HepG2 (cell line): ENCODE results near the gene DUOXA2. TPM values are rescaled to one million over a fixed set of nuclear protein-coding genes. Genes with fewer than 3 reads are reported as not detected.
A peak's percentile ranks its signal among the peaks of the same experiment; 100 is the strongest.
"Not testable (repeated sequence)": the region's sequence is repeated elsewhere in the genome, so short reads cannot be mapped to it uniquely, and the experiment has no call there.

Source experiments
- ATAC-seq: fragments of 200-7000 bp; cut with Tn5 transposase; 3 replicates; pipeline ENCODE4 v1.9.1; 2020; ENCODE audit warnings: mild to moderate bottlenecking, moderate library complexity
- BruUV-seq: library from RNA; stranded (reverse); fragments of 400-500 nt; replicated peaks from 2 replicates; lab custom pipeline; 2021; lab: Mats Ljungman, UMichigan
- CTCF ChIA-PET: fragments of 300-600 bp; formaldehyde crosslinking; extraction: SDS; loops from one replicate; lab custom pipeline; 2021; ENCODE audit warnings: low total read pairs, inconsistent platforms, low intra/inter-chr PET ratio; lab: Yijun Ruan, JAX
- POLR2A ChIA-PET: fragments of 350-600 bp; sonication (Branson Sonifier 250); formaldehyde crosslinking; loops from one replicate; lab custom pipeline; 2020; ENCODE audit warnings: antibody characterized with exemption, inconsistent platforms; lab: Yijun Ruan, JAX
- DNase-seq: peaks from one replicate; pipeline ENCODE4 v3.0.0-alpha.2; 2015; ENCODE audit warnings: low spot score
- FAIRE-seq: peaks from 3 replicates; lab custom pipeline; 2011; peaks lifted over from hg19 to GRCh38; lab: Jason Lieb, UNC
- H2AFZ ChIP-seq: one replicate; pipeline ENCODE4 v1.6.1; 2011; ENCODE audit warnings: low read length, inconsistent platforms
- H3K27ac ChIP-seq: fragments of 300-600 bp; 3 replicates; pipeline ENCODE4 v1.8.0; 2011; ENCODE audit warnings: mixed run types, mild to moderate bottlenecking, mixed read lengths, low read length, inconsistent platforms; ENCODE audit not compliant: insufficient read depth; ENCODE audit errors: extremely low read length
- H3K27me3 ChIP-seq, 2 experiments: fragments of 200-600 bp in 1 of 2; 2 replicates in 1 of 2; 3 replicates in 1 of 2; pipeline versions ENCODE4 v1.6.0 to v1.8.0; 2011; ENCODE audit warnings: low read length in 2 of 2, mild to moderate bottlenecking in 2 of 2, moderate library complexity in 2 of 2, inconsistent platforms in 1 of 2; ENCODE audit not compliant: insufficient read depth in 2 of 2, control insufficient read depth in 1 of 2
- H3K36me3 ChIP-seq, 2 experiments: fragments of 200-600 bp in 1 of 2; replicated peaks in 1 of 2; 2 replicates in 1 of 2; 3 replicates in 1 of 2; pipeline versions ENCODE4 v1.5.1 to v1.8.0; 2011; ENCODE audit warnings: low read length in 2 of 2, inconsistent platforms in 1 of 2; ENCODE audit not compliant: insufficient read depth in 2 of 2, control insufficient read depth in 1 of 2
- H3K4me1 ChIP-seq: 2 replicates; pipeline ENCODE4 v1.5.1; 2012; ENCODE audit warnings: low read length, inconsistent platforms; ENCODE audit not compliant: insufficient read depth
- H3K4me2 ChIP-seq: 2 replicates; pipeline ENCODE4 v1.6.0; 2011; ENCODE audit warnings: low read depth, low read length, inconsistent platforms
- H3K4me3 ChIP-seq, 3 experiments: fragments of 200-600 bp in 1 of 3; sonication (generic), shearing (Covaris generic) in 1 of 3; replicated peaks in 1 of 3; 2 replicates each; pipeline ENCODE4 v1.5.1; 2011 to 2016; ENCODE audit warnings: low read length in 3 of 3, inconsistent platforms in 2 of 3, low read depth in 2 of 3, mild to moderate bottlenecking in 2 of 3, control low read depth in 1 of 3, mixed read lengths in 1 of 3; ENCODE audit not compliant: insufficient read depth in 1 of 3
- H3K79me2 ChIP-seq: one replicate; pipeline ENCODE4 v1.6.1; 2011; ENCODE audit warnings: low read length, inconsistent platforms; ENCODE audit not compliant: insufficient read depth
- H3K9ac ChIP-seq: 2 replicates; pipeline ENCODE4 v1.6.0; 2011; ENCODE audit warnings: mild to moderate bottlenecking, low read depth, low read length, inconsistent platforms; ENCODE audit not compliant: insufficient read depth
- H3K9me3 ChIP-seq: 2 replicates; pipeline ENCODE4 v1.5.1; 2012; ENCODE audit warnings: mild to moderate bottlenecking, low read length
- H4K20me1 ChIP-seq: 2 replicates; pipeline ENCODE4 v1.6.0; 2011; ENCODE audit warnings: inconsistent platforms, mild to moderate bottlenecking, low read length, moderate library complexity; ENCODE audit not compliant: insufficient read depth
- ELF3 ChIP-seq: IDR thresholded peaks from 2 replicates; pipeline ENCODE4 v1.6.1; 2016; ENCODE audit warnings: missing genetic modification reagents, missing compliant biosample characterization
- GATAD2A ChIP-seq: IDR thresholded peaks from 2 replicates; pipeline ENCODE4 v1.6.1; 2016
- HNF4A ChIP-seq: sonication (generic); formaldehyde crosslinking; IDR thresholded peaks from 2 replicates; pipeline ENCODE4 v1.4.0; 2020; ENCODE audit warnings: missing genetic modification reagents
- NCOA2 ChIP-seq: sonication (generic); formaldehyde crosslinking; IDR thresholded peaks from 2 replicates; pipeline ENCODE4 v1.8.0; 2022; ENCODE audit warnings: inconsistent platforms
- RARA ChIP-seq: IDR thresholded peaks from 2 replicates; pipeline ENCODE4 v1.6.1; 2016; ENCODE audit warnings: missing genetic modification reagents, missing compliant biosample characterization
- WGBS: methylation state at CpG from one replicate; pipeline ENCODE4 v1.1.6; 2017; ENCODE audit warnings: low lambda C conversion rate; 5-methylcytosine and 5-hydroxymethylcytosine counted together
- in situ Hi-C: cut with HindIII; loops from 2 replicates; pipeline ENCODE4 v1.10.0; 2017; ENCODE audit warnings: low pct_unique_long_range_greater_than_20kb; ENCODE audit not compliant: extremely low pct_ligation_motif_present
- intact Hi-C: fragments of 100-400 bp; cut with micrococcal nuclease; formaldehyde crosslinking; loops from one replicate; pipeline ENCODE4 v1.10.0; 2022; ENCODE audit not compliant: unreplicated experiment
- polyA plus RNA-seq, 8 experiments: library from polyadenylated mRNA; depleted of rRNA in 3 of 8; stranded (reverse) in 7 of 8; unstranded in 1 of 8; fragments of >200 nt; fragmentation: Illumina TruSeq in 4 of 8; extraction: Trizol in 4 of 8; gene quantifications; 2 replicates each; pipeline versions ENCODE4 v1.2.1 to v1.2.3, GENCODE V29; 2011 to 2016; ENCODE audit warnings: low read depth in 4 of 8, missing spikeins in 1 of 8, mixed read lengths in 1 of 8; ENCODE audit not compliant: insufficient read depth in 1 of 8
- total RNA-seq, 5 experiments: library from RNA; depleted of rRNA; stranded (reverse); fragments of >200 nt; fragmentation: Illumina TruSeq; extraction: Trizol; gene quantifications; 2 replicates each; pipeline ENCODE4 v1.2.3, GENCODE V29; 2016; ENCODE audit warnings: low read depth in 1 of 5
- TF ChIP-seq, protein P1 (sequence below): IDR thresholded peaks from 2 replicates; pipeline ENCODE4 v1.4.0; 2020; ENCODE audit warnings: mild to moderate bottlenecking, missing genetic modification reagents

DUOXA2 gene
- total and polyA plus RNA-seq, 2 of the 13 experiments (the other 11 are each of a cell fraction or from before 2014, with no cell fraction given) = 0.32 TPM; not detected in 1

DNA sequence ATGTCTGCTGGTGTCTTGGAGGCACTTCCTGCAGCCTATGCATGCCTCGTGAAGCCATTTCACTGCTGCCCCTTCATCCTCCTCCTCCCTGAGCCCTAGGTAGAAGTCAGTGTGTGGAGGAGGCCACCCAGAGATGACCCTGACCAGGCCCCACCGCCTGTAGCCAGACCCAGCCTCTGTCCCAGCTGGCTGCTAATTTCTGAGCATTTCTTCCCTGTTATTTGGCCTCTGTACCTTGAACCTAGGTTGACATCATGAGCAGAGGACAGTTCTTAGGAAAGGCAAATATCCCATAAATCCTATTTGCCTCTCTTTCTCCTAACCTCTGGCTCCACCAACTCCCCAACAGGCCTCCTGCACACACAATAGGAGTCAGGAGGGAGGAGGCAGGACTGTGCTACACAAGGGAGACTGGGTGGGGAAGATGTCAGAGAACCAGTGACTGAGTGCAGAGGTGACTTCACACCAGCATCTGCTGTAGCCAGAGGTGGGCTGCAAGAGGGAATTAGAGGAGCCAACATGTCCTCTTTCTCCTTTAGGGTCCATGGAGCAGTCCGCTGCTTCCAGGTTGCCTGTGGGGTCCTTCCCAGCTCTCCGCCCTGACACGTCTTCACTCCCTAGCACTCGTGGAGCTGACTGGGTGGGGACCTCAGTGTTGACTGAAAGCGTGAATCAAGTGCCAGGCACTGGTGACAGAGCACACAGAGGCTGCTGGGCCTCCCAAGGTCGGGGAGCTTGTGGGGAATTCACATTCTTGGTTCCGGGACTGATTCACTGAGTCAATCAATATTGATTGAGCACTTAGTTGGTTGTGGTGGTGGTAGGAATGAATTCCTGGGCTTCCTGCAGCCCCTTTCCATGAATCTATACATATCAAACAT, 38.4 kb upstream of the DUOXA2 start:
- H4K20me1 ChIP-seq, DNase-seq, H3K27me3 ChIP-seq, in situ Hi-C loops, H3K79me2 ChIP-seq, H3K9me3 ChIP-seq, H3K4me3 ChIP-seq, H3K27ac ChIP-seq, H3K36me3 ChIP-seq, H3K9ac ChIP-seq, POLR2A ChIA-PET, H2AFZ ChIP-seq: not testable (repeated sequence)
- no CpG with 5 or more reads among the region's 9 CpGs for WGBS
- H3K4me1 ChIP-seq = peaks cover 12% of the 10 kb centered on the region; the same call in 1 of the 2 replicates
- BruUV-seq = TSS peak; percentile 34
- peak; percentile 87 for ATAC-seq
- 0 out of 2 replicates have a peak, but pooled peaks have one; percentile 27 for TF ChIP-seq GATAD2A (CRISPR knock-in tag)
- peak; percentile 25; the same call in 1 of the 2 replicates for TF ChIP-seq NCOA2 (CRISPR knock-in tag)
- peak; percentile 58 for TF ChIP-seq HNF4A (CRISPR knock-in tag)
- peak; percentile 48 for TF ChIP-seq RARA (CRISPR knock-in tag)
- TF ChIP-seq ELF3 = 0 out of 2 replicates have a peak, but pooled peaks have one; percentile 16
- TF ChIP-seq, protein P1, sequence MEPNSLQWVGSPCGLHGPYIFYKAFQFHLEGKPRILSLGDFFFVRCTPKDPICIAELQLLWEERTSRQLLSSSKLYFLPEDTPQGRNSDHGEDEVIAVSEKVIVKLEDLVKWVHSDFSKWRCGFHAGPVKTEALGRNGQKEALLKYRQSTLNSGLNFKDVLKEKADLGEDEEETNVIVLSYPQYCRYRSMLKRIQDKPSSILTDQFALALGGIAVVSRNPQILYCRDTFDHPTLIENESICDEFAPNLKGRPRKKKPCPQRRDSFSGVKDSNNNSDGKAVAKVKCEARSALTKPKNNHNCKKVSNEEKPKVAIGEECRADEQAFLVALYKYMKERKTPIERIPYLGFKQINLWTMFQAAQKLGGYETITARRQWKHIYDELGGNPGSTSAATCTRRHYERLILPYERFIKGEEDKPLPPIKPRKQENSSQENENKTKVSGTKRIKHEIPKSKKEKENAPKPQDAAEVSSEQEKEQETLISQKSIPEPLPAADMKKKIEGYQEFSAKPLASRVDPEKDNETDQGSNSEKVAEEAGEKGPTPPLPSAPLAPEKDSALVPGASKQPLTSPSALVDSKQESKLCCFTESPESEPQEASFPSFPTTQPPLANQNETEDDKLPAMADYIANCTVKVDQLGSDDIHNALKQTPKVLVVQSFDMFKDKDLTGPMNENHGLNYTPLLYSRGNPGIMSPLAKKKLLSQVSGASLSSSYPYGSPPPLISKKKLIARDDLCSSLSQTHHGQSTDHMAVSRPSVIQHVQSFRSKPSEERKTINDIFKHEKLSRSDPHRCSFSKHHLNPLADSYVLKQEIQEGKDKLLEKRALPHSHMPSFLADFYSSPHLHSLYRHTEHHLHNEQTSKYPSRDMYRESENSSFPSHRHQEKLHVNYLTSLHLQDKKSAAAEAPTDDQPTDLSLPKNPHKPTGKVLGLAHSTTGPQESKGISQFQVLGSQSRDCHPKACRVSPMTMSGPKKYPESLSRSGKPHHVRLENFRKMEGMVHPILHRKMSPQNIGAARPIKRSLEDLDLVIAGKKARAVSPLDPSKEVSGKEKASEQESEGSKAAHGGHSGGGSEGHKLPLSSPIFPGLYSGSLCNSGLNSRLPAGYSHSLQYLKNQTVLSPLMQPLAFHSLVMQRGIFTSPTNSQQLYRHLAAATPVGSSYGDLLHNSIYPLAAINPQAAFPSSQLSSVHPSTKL (CRISPR knock-in tag) = peak; percentile 36
- TF ChIP-seq, all 625 proteins: peak for 6; not testable (repeated sequence) for 619
- H3K4me2 ChIP-seq, CTCF ChIA-PET, intact Hi-C loops: not testable (repeated sequence)
- peak; percentile 99 for FAIRE-seq

DNA sequence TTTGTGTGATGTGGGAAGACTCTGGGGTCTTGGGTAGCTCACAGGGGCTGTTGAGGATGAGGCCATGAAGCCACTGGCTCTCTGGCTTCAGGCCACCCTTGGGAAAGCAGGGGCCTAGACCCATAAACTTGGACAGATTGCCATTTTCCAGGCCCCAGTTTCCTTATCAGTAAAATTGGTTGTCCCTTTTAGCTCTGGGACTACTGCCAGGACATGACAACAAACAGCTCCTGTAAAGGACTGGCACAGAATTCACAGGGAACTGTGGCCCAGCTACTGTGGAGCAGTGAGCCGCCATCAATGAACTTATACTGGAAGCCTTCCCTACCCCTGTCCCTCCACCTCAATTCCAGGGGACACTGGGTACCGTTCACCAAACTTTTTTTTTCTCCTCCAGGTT, 36.7 kb upstream of the DUOXA2 start:
- H3K9me3 ChIP-seq, in situ Hi-C loops, BruUV-seq, H3K79me2 ChIP-seq, H3K36me3 ChIP-seq, H3K27me3 ChIP-seq, H2AFZ ChIP-seq, H3K4me3 ChIP-seq, H3K4me1 ChIP-seq, DNase-seq, H3K27ac ChIP-seq, H3K4me2 ChIP-seq, H3K9ac ChIP-seq, ATAC-seq, intact Hi-C loops, POLR2A ChIA-PET, CTCF ChIA-PET, H4K20me1 ChIP-seq: not testable (repeated sequence)
- FAIRE-seq = peak; percentile 30
- 74% methylated on average over 2 of the region's 2 CpGs for WGBS

DNA sequence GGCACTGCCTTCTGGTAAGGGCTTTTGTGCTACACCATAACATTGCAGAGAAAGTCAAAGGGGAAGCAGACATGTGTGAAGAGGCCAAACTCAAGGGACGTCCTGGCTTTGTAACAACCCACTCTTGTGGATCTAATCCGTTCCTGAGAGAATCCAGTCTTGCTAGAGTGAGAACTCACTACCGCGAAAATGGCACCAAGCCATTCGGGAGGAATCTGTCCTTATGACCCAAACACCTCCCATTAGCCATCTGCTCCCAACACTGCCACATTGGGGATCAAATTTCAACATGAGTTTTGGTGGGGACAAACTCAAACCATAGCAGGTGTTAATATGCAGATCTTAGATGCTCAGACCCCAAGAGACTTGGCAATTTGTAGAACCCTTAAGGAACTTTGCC, 34.9 kb upstream of the DUOXA2 start:
- H3K79me2 ChIP-seq, H4K20me1 ChIP-seq, BruUV-seq, H3K27ac ChIP-seq, H3K27me3 ChIP-seq, H3K36me3 ChIP-seq, H3K4me3 ChIP-seq, intact Hi-C loops, H3K9ac ChIP-seq, DNase-seq, CTCF ChIA-PET, in situ Hi-C loops, POLR2A ChIA-PET, ATAC-seq, H2AFZ ChIP-seq, H3K9me3 ChIP-seq, H3K4me2 ChIP-seq: not testable (repeated sequence)
- WGBS = 45% methylated on average over 5 of the region's 5 CpGs
- FAIRE-seq = peak; percentile 53
- H3K4me1 ChIP-seq = peaks cover 18% of the 10 kb centered on the region
